OCI-LY7 (cell line): Measurements from ENCODE around the gene STAG3.

Experiments used
- EZH2phosphoT487 ChIP-seq: fragments of 200-600 bp; sonication (generic); IDR thresholded peaks from 2 replicates; pipeline ENCODE4 v1.6.1; 2018; ENCODE audit warnings: low read depth, borderline replicate concordance, mild to moderate bottlenecking, mixed run types, antibody characterized with exemption, low read length, moderate library complexity, mixed read lengths
- TF ChIP-seq, protein P1 (sequence below): fragments of 200-600 bp; sonication (generic); conservative IDR thresholded peaks from 2 replicates; pipeline ENCODE4 v1.5.1; 2014; ENCODE audit warnings: mild to moderate bottlenecking, antibody characterized with exemption, low read length, moderate library complexity, mixed read lengths

DNA sequence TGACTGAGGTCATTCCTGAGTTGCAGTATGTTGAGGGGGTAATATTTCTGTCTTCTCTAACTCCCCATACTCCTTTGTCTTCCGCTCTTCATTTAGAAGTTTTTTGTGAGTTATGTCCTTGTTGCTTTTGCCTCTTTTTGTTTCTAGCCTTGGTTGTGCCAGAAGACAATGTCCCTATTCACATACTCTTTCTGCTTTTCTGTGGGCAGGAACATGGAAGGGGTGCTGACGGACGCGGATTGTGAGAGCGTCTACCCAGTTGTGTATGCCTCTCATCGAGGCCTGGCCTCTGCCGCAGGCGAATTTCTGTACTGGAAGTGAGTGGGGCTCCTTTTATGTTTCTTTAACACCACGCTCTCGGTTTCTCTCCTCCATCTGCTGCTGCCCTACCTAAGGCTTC, 20.5 kb downstream of the STAG3 start:
- TF ChIP-seq, protein P1, sequence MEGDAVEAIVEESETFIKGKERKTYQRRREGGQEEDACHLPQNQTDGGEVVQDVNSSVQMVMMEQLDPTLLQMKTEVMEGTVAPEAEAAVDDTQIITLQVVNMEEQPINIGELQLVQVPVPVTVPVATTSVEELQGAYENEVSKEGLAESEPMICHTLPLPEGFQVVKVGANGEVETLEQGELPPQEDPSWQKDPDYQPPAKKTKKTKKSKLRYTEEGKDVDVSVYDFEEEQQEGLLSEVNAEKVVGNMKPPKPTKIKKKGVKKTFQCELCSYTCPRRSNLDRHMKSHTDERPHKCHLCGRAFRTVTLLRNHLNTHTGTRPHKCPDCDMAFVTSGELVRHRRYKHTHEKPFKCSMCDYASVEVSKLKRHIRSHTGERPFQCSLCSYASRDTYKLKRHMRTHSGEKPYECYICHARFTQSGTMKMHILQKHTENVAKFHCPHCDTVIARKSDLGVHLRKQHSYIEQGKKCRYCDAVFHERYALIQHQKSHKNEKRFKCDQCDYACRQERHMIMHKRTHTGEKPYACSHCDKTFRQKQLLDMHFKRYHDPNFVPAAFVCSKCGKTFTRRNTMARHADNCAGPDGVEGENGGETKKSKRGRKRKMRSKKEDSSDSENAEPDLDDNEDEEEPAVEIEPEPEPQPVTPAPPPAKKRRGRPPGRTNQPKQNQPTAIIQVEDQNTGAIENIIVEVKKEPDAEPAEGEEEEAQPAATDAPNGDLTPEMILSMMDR, result no peak
- TF ChIP-seq EZH2phosphoT487, result no peak
